Naive thymus-derived CD4-positive, alpha-beta T cell (primary cell): Measurements from ENCODE around the gene SMO. TPM values are rescaled to one million over a fixed set of nuclear protein-coding genes. Genes with fewer than 3 reads are reported as not detected.
A peak's percentile ranks its signal among the peaks of the same experiment; 100 is the strongest.

Experiments used
- ATAC-seq: fragments of 150-1000 bp; cut with Tn5 transposase; 2 replicates; pipeline ENCODE4 v1.10.0; 2021; ENCODE audit warnings: mild to moderate bottlenecking, moderate library complexity
- CTCF ChIA-PET: fragments of 350-600 bp; sonication (Branson Sonifier 250); formaldehyde crosslinking; loops from one replicate; lab custom pipeline; 2021; ENCODE audit warnings: antibody characterized with exemption; lab: Charles Lee
- POLR2A ChIA-PET: fragments of 350-600 bp; sonication (Branson Sonifier 250); formaldehyde crosslinking; loops from one replicate; lab custom pipeline; 2021; ENCODE audit warnings: antibody characterized with exemption, inconsistent platforms; lab: Charles Lee
- DNase-seq, 9 donors: peaks; one replicate each; pipeline versions ENCODE4 v3.0.0 to v3.0.0-alpha.2; 2020 to 2022; ENCODE audit warnings: mixed read lengths in 1 of 9
- H3K27ac ChIP-seq: one replicate; pipeline ENCODE4 v1.7.0; 2013; ENCODE audit warnings: mild to moderate bottlenecking, low read depth, low read length, moderate library complexity
- H3K27me3 ChIP-seq, 2 donors: one replicate each; pipeline ENCODE4 v1.7.0; 2013; ENCODE audit warnings: low read length in 2 of 2, mild to moderate bottlenecking in 2 of 2, moderate library complexity in 2 of 2; ENCODE audit not compliant: control insufficient read depth in 2 of 2, insufficient read depth in 2 of 2
- H3K36me3 ChIP-seq, 3 experiments: 1 replicate in 2 of 3; 2 replicates in 1 of 3; pipeline ENCODE4 v1.7.0; 2013; ENCODE audit warnings: low read length in 3 of 3, mild to moderate bottlenecking in 3 of 3, moderate library complexity in 1 of 3; ENCODE audit not compliant: insufficient read depth in 3 of 3, control insufficient read depth in 2 of 3
- H3K4me1 ChIP-seq, 2 donors: one replicate each; pipeline ENCODE4 v1.7.0; 2013; ENCODE audit warnings: low read length in 2 of 2, mild to moderate bottlenecking in 2 of 2, moderate library complexity in 1 of 2; ENCODE audit not compliant: control insufficient read depth in 2 of 2, insufficient read depth in 2 of 2
- H3K4me3 ChIP-seq: 2 replicates; pipeline ENCODE4 v1.7.0; 2013; ENCODE audit warnings: mild to moderate bottlenecking, low read length
- H3K9me3 ChIP-seq, 3 experiments: 1 replicate in 2 of 3; 2 replicates in 1 of 3; pipeline ENCODE4 v1.7.0; 2013; ENCODE audit warnings: low read length in 3 of 3; ENCODE audit not compliant: control insufficient read depth in 2 of 3
- H3K27ac Mint-ChIP-seq, 9 donors: one replicate each; pipeline ENCODE4 v1.8.0; 2020 to 2022; ENCODE audit warnings: mixed read lengths in 9 of 9, mild to moderate bottlenecking in 8 of 9, moderate library complexity in 5 of 9, inconsistent platforms in 2 of 9
- H3K27me3 Mint-ChIP-seq, 5 donors: one replicate each; pipeline ENCODE4 v1.8.0; 2021 to 2022; ENCODE audit warnings: mixed read lengths in 5 of 5, mild to moderate bottlenecking in 1 of 5
- H3K36me3 Mint-ChIP-seq, 5 donors: one replicate each; pipeline ENCODE4 v1.8.0; 2020 to 2022; ENCODE audit warnings: mixed read lengths in 5 of 5, mild to moderate bottlenecking in 3 of 5, inconsistent platforms in 1 of 5
- H3K4me1 Mint-ChIP-seq, 7 donors: one replicate each; pipeline ENCODE4 v1.8.0; 2020 to 2022; ENCODE audit warnings: mixed read lengths in 7 of 7, mild to moderate bottlenecking in 3 of 7, inconsistent platforms in 1 of 7
- H3K4me3 Mint-ChIP-seq, 10 donors: one replicate each; pipeline ENCODE4 v1.8.0; 2020 to 2022; ENCODE audit warnings: mild to moderate bottlenecking in 10 of 10, mixed read lengths in 10 of 10, moderate library complexity in 6 of 10, inconsistent platforms in 2 of 10
- H3K9me3 Mint-ChIP-seq, 11 donors: one replicate each; pipeline ENCODE4 v1.8.0; 2020 to 2022; ENCODE audit warnings: mixed read lengths in 11 of 11, mild to moderate bottlenecking in 4 of 11, inconsistent platforms in 1 of 11, moderate library complexity in 1 of 11
- intact Hi-C, 2 donors: fragments of 100-400 bp; cut with micrococcal nuclease; formaldehyde crosslinking; loops; one replicate each; pipeline ENCODE4 v1.15.1; 2023
- polyA plus RNA-seq, 2 donors: library from polyadenylated mRNA; unstranded; fragments of 300-500 nt; fragmentation: Illumina TruSeq; gene quantifications; one replicate each; pipeline ENCODE4 v1.2.3, GENCODE V29; 2021
- total RNA-seq, 6 experiments: library from RNA in 5 of 6; stranded (reverse) in 5 of 6; gene quantifications; 1 replicate in 5 of 6; 2 replicates in 1 of 6; pipeline ENCODE4 v1.2.3 and lab custom pipeline; 2021 to 2026

The SMO gene
- total and polyA plus RNA-seq, 7 experiments from 2014 or later, result 0.11 to 0.22 TPM; not detected in 5

- no peaks in the 10 kb centered on the region for H3K9me3 ChIP-seq
- Mint-ChIP-seq H3K4me1 (peaks cover 0 to 2% (median 0%) of the 10 kb centered on the region in 7 donors), H3K4me3 (no peak overlapping the region), H3K9me3 (peaks cover 0 to 3% (median 0%) of the 10 kb centered on the region in 11 donors), H3K36me3 (no peaks in the 10 kb centered on the region), H3K27ac (no peak overlapping the region), H3K27me3 (peaks cover 3 to 8% (median 4%) of the 10 kb centered on the region in 5 donors)
- ATAC-seq (no peak), DNase-seq (peak in 1 of 9 donors; percentile 16)
- no peaks in the 10 kb centered on the region for H3K4me1 ChIP-seq
- no peak overlapping the region for H3K27ac ChIP-seq
- POLR2A ChIA-PET, result no interaction called here
- intact Hi-C loops, result no loop called here
- no peaks in the 10 kb centered on the region for H3K36me3 ChIP-seq
- CTCF ChIA-PET, result interaction anchor here (1.1 kb wide), 1 partner anchor 270 kb away, joined by 3 read pairs; no protein-coding TSS in a partner anchor
- H3K4me3 ChIP-seq, result no peak overlapping the region
- H3K27me3 ChIP-seq, result no peaks in the 10 kb centered on the region
Measured at GRCh38 chr7:129203050-129203741, 14.8 kb downstream of the SMO start.

GRCh38 chr7:129205126-129205818 lies 16.8 kb downstream of the SMO start:
- H3K4me3 Mint-ChIP-seq, result no peak overlapping the region
- ATAC-seq, result no peak
- H3K4me3 ChIP-seq, result no peak overlapping the region
- H3K4me1 ChIP-seq, result no peaks in the 10 kb centered on the region
- H3K4me1 Mint-ChIP-seq, result no peaks in the 10 kb centered on the region
- ChIA-PET POLR2A (no interaction called here), CTCF (interaction anchor here (1.0 kb wide), 1 partner anchor 41 kb away, joined by 3 read pairs; no protein-coding TSS in a partner anchor)
- no peaks in the 10 kb centered on the region for H3K36me3 Mint-ChIP-seq
- DNase-seq, result no peak
- H3K27ac Mint-ChIP-seq, result peak overlapping the region in 1 of 9 donors; percentile 76
- no peaks in the 10 kb centered on the region for H3K9me3 ChIP-seq
- no peaks in the 10 kb centered on the region for H3K36me3 ChIP-seq
- H3K27me3 Mint-ChIP-seq, result peaks cover 0 to 6% (median 4%) of the 10 kb centered on the region in 5 donors
- no peak overlapping the region for H3K27ac ChIP-seq
- H3K27me3 ChIP-seq, result no peaks in the 10 kb centered on the region
- no peaks in the 10 kb centered on the region for H3K9me3 Mint-ChIP-seq
- intact Hi-C loops, result no loop called here

- ChIA-PET CTCF (interaction anchor here (0.9 to 1.3 kb wide), 2 partner anchors 41 to 42 kb away, joined by 3 to 4 read pairs; no protein-coding TSS in a partner anchor), POLR2A (no interaction called here)
- Histone ChIP-seq H3K27ac (no peak overlapping the region), H3K9me3 (no peaks in the 10 kb centered on the region), H3K27me3 (no peaks in the 10 kb centered on the region), H3K36me3 (no peaks in the 10 kb centered on the region), H3K4me3 (no peak overlapping the region), H3K4me1 (no peaks in the 10 kb centered on the region)
- peak; percentile 12 for ATAC-seq
- H3K27ac Mint-ChIP-seq, result no peak overlapping the region
- intact Hi-C loops, result no loop called here
- no peak for DNase-seq
- H3K4me1 Mint-ChIP-seq, result peaks cover 0 to under 1% (median 0%) of the 10 kb centered on the region in 7 donors
- H3K27me3 Mint-ChIP-seq, result peaks cover 0 to 7% (median 5%) of the 10 kb centered on the region in 5 donors
- H3K9me3 Mint-ChIP-seq, result no peaks in the 10 kb centered on the region
- H3K4me3 Mint-ChIP-seq, result no peak overlapping the region
- H3K36me3 Mint-ChIP-seq, result no peaks in the 10 kb centered on the region
Measured at GRCh38 chr7:129205987-129206785, 17.8 kb downstream of the SMO start.

- Mint-ChIP-seq H3K27me3 (peaks cover 0 to 6% (median 4%) of the 10 kb centered on the region in 5 donors), H3K4me1 (peaks cover 0 to 2% (median 0%) of the 10 kb centered on the region in 7 donors), H3K36me3 (no peaks in the 10 kb centered on the region), H3K9me3 (no peaks in the 10 kb centered on the region), H3K27ac (no peak overlapping the region), H3K4me3 (no peak overlapping the region)
- POLR2A ChIA-PET, result no interaction called here
- Histone ChIP-seq H3K27me3 (no peaks in the 10 kb centered on the region), H3K36me3 (no peaks in the 10 kb centered on the region), H3K4me1 (no peaks in the 10 kb centered on the region), H3K27ac (no peak overlapping the region), H3K4me3 (no peak overlapping the region), H3K9me3 (no peaks in the 10 kb centered on the region)
- intact Hi-C loops, result no loop called here
- CTCF ChIA-PET, result interaction anchor here (0.6 to 2.7 kb wide), 6 partner anchors 9 to 65 kb away, joined by 3 to 14 read pairs (median 5); no protein-coding TSS in a partner anchor
- DNase-seq (no peak), ATAC-seq (no peak)
Measured at GRCh38 chr7:129208667-129209066, 20.2 kb downstream of the SMO start.

GRCh38 chr7:129209067-129209926 lies 20.9 kb downstream of the SMO start:
- Histone ChIP-seq H3K27me3 (no peaks in the 10 kb centered on the region), H3K27ac (no peak overlapping the region), H3K36me3 (no peaks in the 10 kb centered on the region), H3K9me3 (no peaks in the 10 kb centered on the region), H3K4me3 (no peak overlapping the region), H3K4me1 (no peaks in the 10 kb centered on the region)
- peaks cover 0 to 2% (median 0%) of the 10 kb centered on the region in 7 donors for H3K4me1 Mint-ChIP-seq
- DNase-seq (no peak), ATAC-seq (no peak)
- H3K36me3 Mint-ChIP-seq, result no peaks in the 10 kb centered on the region
- ChIA-PET POLR2A (no interaction called here), CTCF (interaction anchor here (1.1 to 2.7 kb wide), 4 partner anchors 9 to 65 kb away, joined by 3 to 14 read pairs (median 8); no protein-coding TSS in a partner anchor)
- no peaks in the 10 kb centered on the region for H3K9me3 Mint-ChIP-seq
- H3K27ac Mint-ChIP-seq, result no peak overlapping the region
- intact Hi-C loops, result no loop called here
- no peak overlapping the region for H3K4me3 Mint-ChIP-seq
- H3K27me3 Mint-ChIP-seq, result peaks cover 0 to 6% (median 3%) of the 10 kb centered on the region in 5 donors
